ENCODE results near the gene EMC9. TPM values are rescaled to one million over a fixed set of nuclear protein-coding genes. Genes with fewer than 3 reads are reported as not detected.

Gene EMC9
- total RNA-seq, 1 donor from 2014 or later, result 22.6 TPM

GRCh38 chr14:24089890-24090289, 51.5 kb downstream of the EMC9 start:
- CTCF ChIA-PET, result interaction anchor here (0.8 to 7.9 kb wide), 15 partner anchors 9 to 342 kb away, joined by 3 to 138 read pairs (median 9); partner anchors contain the start of genes CARMIL3, CHMP4A, DCAF11 and IRF9
- no peaks in the 10 kb centered on the region for H3K27me3 Mint-ChIP-seq
- H3K27ac Mint-ChIP-seq, result no peak overlapping the region
- intact Hi-C loops (cut with micrococcal nuclease), result loop anchor here (1.0 to 10.0 kb wide), 8 partner anchors 9 to 535 kb away; partner anchors contain the start of genes IRF9, THTPA and ZFHX2
- peaks cover 4% of the 10 kb centered on the region for H3K36me3 Mint-ChIP-seq (ENCODE audit: low read depth)
- H3K4me1 Mint-ChIP-seq, result peaks cover 18% of the 10 kb centered on the region
- TF ChIP-seq CTCF (IDR thresholded peaks at IDR 0.05), result no peak
- no peak for DNase-seq
- no peak overlapping the region for H3K4me3 Mint-ChIP-seq
- no peak for ATAC-seq (ENCODE audit: low read depth)
- POLR2A ChIA-PET, result interaction anchor here (0.6 to 7.4 kb wide), 6 partner anchors 9 to 349 kb away, joined by 3 to 111 read pairs (median 16); partner anchors contain the start of genes DCAF11, NRL and PSME1
- H3K9me3 Mint-ChIP-seq, result no peaks in the 10 kb centered on the region

Other genes starting within 250 kb of the EMC9 start
- 15.8 and 16.1 TPM in 2 replicates for gene DHRS4, start 187.8 kb downstream of the EMC9 start, total RNA-seq
- 12.7 and 17.9 TPM in 2 replicates for gene DHRS4L2, start 152.7 kb downstream of the EMC9 start, total RNA-seq
- gene CARMIL3, start 89.6 kb downstream of the EMC9 start, total RNA-seq, result 3.5 and 3.9 TPM in 2 replicates
- 0.09 TPM in 1 of 2 replicates, not detected in the other for gene CPNE6, start 70.0 kb downstream of the EMC9 start, total RNA-seq
- 82.1 and 102 TPM in 2 replicates for gene PCK2, start 47.3 kb downstream of the EMC9 start, total RNA-seq
- 84.3 and 86.5 TPM in 2 replicates for gene DCAF11, start 26.8 kb downstream of the EMC9 start, total RNA-seq
- gene NRL, start 26.6 kb downstream of the EMC9 start, total RNA-seq, result 5.4 and 5.5 TPM in 2 replicates
- gene FITM1, start 10.9 kb downstream of the EMC9 start, total RNA-seq, result 2.3 and 2.4 TPM in 2 replicates
- gene PSME1, start 5.4 kb downstream of the EMC9 start, total RNA-seq, result 406 and 449 TPM in 2 replicates
- 285 and 312 TPM in 2 replicates for gene PSME2, start 5.0 kb upstream of the EMC9 start, total RNA-seq
- gene RNF31, start 5.9 kb upstream of the EMC9 start, total RNA-seq, result 87.4 and 99.8 TPM in 2 replicates
- 221 and 229 TPM in 2 replicates for gene IRF9, start 19.7 kb upstream of the EMC9 start, total RNA-seq
- gene REC8, start 30.5 kb upstream of the EMC9 start, total RNA-seq, result 27.0 and 35.3 TPM in 2 replicates
- gene IPO4, start 47.2 kb upstream of the EMC9 start, total RNA-seq, result 76.4 and 80.3 TPM in 2 replicates
- 24.5 and 26.3 TPM in 2 replicates for gene TM9SF1, start 53.9 kb upstream of the EMC9 start, total RNA-seq
- 0.66 and 0.98 TPM in 2 replicates for gene TSSK4, start 64.1 kb upstream of the EMC9 start, total RNA-seq
- 88.5 and 117 TPM in 2 replicates for gene CHMP4A, start 71.9 kb upstream of the EMC9 start, total RNA-seq
- gene MDP1, start 74.5 kb upstream of the EMC9 start, total RNA-seq, result 12.7 and 16.3 TPM in 2 replicates
- 129 and 149 TPM in 2 replicates for gene NEDD8, start 90.8 kb upstream of the EMC9 start, total RNA-seq
- gene GMPR2, start 91.3 kb upstream of the EMC9 start, total RNA-seq, result 43.8 and 50.2 TPM in 2 replicates
- gene TINF2, start 101.0 kb upstream of the EMC9 start, total RNA-seq, result 197 and 205 TPM in 2 replicates
- 6.4 and 6.5 TPM in 2 replicates for gene TGM1, start 121.6 kb upstream of the EMC9 start, total RNA-seq
- 53.6 and 70.5 TPM in 2 replicates for gene RABGGTA, start 130.0 kb upstream of the EMC9 start, total RNA-seq
- 32.5 and 33.9 TPM in 2 replicates for gene DHRS1, start 158.2 kb upstream of the EMC9 start, total RNA-seq
- 30.5 and 36.4 TPM in 2 replicates for gene NOP9, start 158.3 kb upstream of the EMC9 start, total RNA-seq
- gene CIDEB, start 166.4 kb upstream of the EMC9 start, total RNA-seq, result 9.2 and 9.4 TPM in 2 replicates
- gene LTB4R2, start 168.5 kb upstream of the EMC9 start, total RNA-seq, result 7.7 and 9.1 TPM in 2 replicates
- 8.2 and 8.6 TPM in 2 replicates for gene LTB4R, start 169.9 kb upstream of the EMC9 start, total RNA-seq
- gene ADCY4, start 193.5 kb upstream of the EMC9 start, total RNA-seq, result 2.3 and 2.4 TPM in 2 replicates
- gene RIPK3, start 198.4 kb upstream of the EMC9 start, total RNA-seq, result 38.9 and 39.2 TPM in 2 replicates
- 9.4 and 11.2 TPM in 2 replicates for gene NFATC4, start 226.6 kb upstream of the EMC9 start, total RNA-seq